Measurements from ENCODE around the gene NRAP.

DNA sequence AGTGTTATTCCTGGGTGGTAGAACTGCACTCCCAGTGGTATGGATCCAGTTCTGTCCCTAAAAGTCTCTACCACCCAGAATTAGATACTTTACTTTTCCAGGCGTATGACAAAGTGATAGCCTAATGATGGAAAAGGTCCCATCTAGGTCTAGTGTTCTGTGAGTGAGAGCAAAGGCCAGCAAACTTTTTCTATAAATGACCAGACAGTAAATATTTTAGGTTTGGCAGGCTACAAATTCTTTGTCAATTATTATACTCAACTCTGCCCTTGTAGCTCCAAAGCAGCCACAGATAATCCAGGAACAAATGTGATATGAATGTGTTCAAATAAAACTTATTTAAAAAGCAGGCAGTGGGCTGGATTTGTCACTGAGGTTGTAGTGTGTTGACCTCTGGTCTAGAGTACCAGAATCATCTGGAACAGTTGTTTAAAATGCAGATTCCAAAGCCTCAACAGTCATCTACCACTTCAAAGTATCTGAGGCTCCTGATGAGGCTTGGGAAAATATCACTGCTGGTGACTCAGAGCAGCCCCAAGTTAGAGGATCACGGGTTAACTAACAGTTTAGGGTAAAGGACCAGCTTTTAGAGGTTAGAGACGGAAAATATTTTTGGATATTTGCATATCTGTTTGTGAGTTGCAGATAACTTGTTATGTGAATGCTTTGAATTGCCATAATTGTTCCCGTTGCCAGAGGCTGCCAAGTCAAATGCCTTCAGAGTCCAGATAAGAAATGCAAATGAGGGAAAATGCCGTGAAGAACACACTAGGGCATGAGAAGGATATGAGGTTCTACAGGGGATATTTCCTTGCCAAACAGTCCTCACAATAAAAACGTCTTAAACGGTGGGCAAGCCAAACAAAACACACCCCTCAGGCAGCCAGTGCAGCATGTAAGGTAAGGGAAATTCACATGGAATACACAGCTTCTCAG, 19.4 kb downstream of the NRAP start:
- no peak for TF ChIP-seq POLR2AphosphoS5 (IDR thresholded peaks at IDR 0.05; ENCODE audit: low read depth, low read length)
- TF ChIP-seq POLR2A (IDR thresholded peaks at IDR 0.05; ENCODE audit: low read depth, low read length): no peak
- no peak for TF ChIP-seq PAX5 (IDR thresholded peaks at IDR 0.05; ENCODE audit: insufficient read depth, low read length, severe bottlenecking)
- TF ChIP-seq TAF1 (IDR thresholded peaks at IDR 0.05; ENCODE audit: low read depth, low read length): no peak
- TF ChIP-seq POU2F2 (IDR thresholded peaks at IDR 0.05; ENCODE audit: low read depth, low read length): no peak
